Measurements from ENCODE around the gene UROS.

DNA sequence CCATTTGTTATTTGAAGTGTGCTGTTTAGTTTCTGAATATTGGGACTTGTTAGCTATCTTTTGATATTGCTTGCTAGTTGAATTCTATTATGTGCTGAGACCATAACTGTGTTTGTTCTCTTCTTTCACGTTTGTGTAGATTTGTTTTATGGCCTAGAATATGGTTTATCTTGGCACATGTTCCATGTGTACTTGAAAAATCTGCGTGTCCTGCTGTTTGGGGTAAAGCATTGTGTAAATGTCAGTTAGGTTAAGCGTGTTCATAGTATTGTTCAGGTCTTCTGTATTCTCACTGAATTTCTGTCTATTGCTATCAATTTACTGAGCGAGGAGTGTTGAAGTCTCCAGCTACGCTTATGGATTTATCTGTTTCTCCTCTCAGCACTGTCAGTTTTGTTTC lies 66.9 kb downstream of the UROS start:
- TF ChIP-seq, protein P1, sequence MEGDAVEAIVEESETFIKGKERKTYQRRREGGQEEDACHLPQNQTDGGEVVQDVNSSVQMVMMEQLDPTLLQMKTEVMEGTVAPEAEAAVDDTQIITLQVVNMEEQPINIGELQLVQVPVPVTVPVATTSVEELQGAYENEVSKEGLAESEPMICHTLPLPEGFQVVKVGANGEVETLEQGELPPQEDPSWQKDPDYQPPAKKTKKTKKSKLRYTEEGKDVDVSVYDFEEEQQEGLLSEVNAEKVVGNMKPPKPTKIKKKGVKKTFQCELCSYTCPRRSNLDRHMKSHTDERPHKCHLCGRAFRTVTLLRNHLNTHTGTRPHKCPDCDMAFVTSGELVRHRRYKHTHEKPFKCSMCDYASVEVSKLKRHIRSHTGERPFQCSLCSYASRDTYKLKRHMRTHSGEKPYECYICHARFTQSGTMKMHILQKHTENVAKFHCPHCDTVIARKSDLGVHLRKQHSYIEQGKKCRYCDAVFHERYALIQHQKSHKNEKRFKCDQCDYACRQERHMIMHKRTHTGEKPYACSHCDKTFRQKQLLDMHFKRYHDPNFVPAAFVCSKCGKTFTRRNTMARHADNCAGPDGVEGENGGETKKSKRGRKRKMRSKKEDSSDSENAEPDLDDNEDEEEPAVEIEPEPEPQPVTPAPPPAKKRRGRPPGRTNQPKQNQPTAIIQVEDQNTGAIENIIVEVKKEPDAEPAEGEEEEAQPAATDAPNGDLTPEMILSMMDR (conservative IDR thresholded peaks at IDR 0.05 in 1 of 2, IDR thresholded peaks at IDR 0.05 in 1 of 2; ENCODE audit: extremely low read depth in 1 of 2, insufficient read depth in 1 of 2, low read depth in 1 of 2, low read length in 2 of 2) = no peak
- no peak for TF ChIP-seq EZH2 (IDR thresholded peaks at IDR 0.05; ENCODE audit: borderline replicate concordance, low read length)
